Neural cell (in vitro differentiated cells): ENCODE results near the gene ZNF883. TPM values are rescaled to one million over a fixed set of nuclear protein-coding genes. Genes with fewer than 3 reads are reported as not detected.

ENCODE experiments used
- H2AFZ ChIP-seq: fragments of 200-600, 300-800 bp; sonication (generic), shearing (Covaris generic); 2 replicates; pipeline ENCODE4 v1.6.0; 2014; ENCODE audit warnings: low read depth, mild to moderate bottlenecking, antibody characterized with exemption, low read length, moderate library complexity
- H3F3A ChIP-seq: fragments of 200-600 bp; shearing (Covaris generic); 2 replicates; pipeline ENCODE4 v1.6.1; 2016; ENCODE audit warnings: mild to moderate bottlenecking, moderate library complexity, mixed read lengths, antibody characterized with exemption, low read length; ENCODE audit not compliant: insufficient read depth, poor library complexity, severe bottlenecking
- H3K27ac ChIP-seq: fragments of 200-600, 300-800 bp; sonication (generic), shearing (Covaris generic); 2 replicates; pipeline ENCODE4 v1.5.1; 2014; ENCODE audit warnings: mild to moderate bottlenecking, low read length, moderate library complexity
- H3K27me3 ChIP-seq: fragments of 300-800, 200-600 bp; sonication (generic), shearing (Covaris generic); 2 replicates; pipeline ENCODE4 v1.6.0; 2014; ENCODE audit warnings: mild to moderate bottlenecking, low read depth, low read length, moderate library complexity; ENCODE audit not compliant: insufficient read depth
- H3K36me3 ChIP-seq: fragments of 300-800, 200-600 bp; sonication (generic), shearing (Covaris generic); 2 replicates; pipeline ENCODE4 v1.5.1; 2014; ENCODE audit warnings: mild to moderate bottlenecking, antibody characterized with exemption, low read length, moderate library complexity; ENCODE audit not compliant: insufficient read depth
- H3K4me2 ChIP-seq: fragments of 300-800, 200-600 bp; sonication (generic), shearing (Covaris generic); 2 replicates; pipeline ENCODE4 v1.6.0; 2014; ENCODE audit warnings: mild to moderate bottlenecking, low read length
- H3K4me3 ChIP-seq: fragments of 300-800, 200-600 bp; sonication (generic), shearing (Covaris generic); 2 replicates; pipeline ENCODE4 v1.5.1; 2014; ENCODE audit warnings: mild to moderate bottlenecking, low read length, moderate library complexity
- H3K79me2 ChIP-seq: fragments of 200-600 bp; shearing (Covaris generic); replicated peaks from 2 replicates; pipeline ENCODE4 v1.6.0; 2014; ENCODE audit warnings: mild to moderate bottlenecking, low read length, moderate library complexity; ENCODE audit not compliant: insufficient read depth
- H3K9ac ChIP-seq: fragments of 300-800, 200-600 bp; sonication (generic), shearing (Covaris generic); 2 replicates; pipeline ENCODE4 v1.6.1; 2016; ENCODE audit warnings: mild to moderate bottlenecking, low read length, mixed read lengths
- H3K9me2 ChIP-seq: fragments of 200-600 bp; shearing (Covaris generic); 2 replicates; pipeline ENCODE4 v1.6.1; 2016; ENCODE audit warnings: mild to moderate bottlenecking, low read length, mixed read lengths; ENCODE audit not compliant: insufficient read depth
- H3K9me3 ChIP-seq: fragments of 200-600, 300-800 bp; sonication (generic), shearing (Covaris generic); 2 replicates; pipeline ENCODE4 v1.6.1; 2016; ENCODE audit warnings: mild to moderate bottlenecking, mixed run types, low read length, moderate library complexity, mixed read lengths
- H4K20me1 ChIP-seq: fragments of 200-600 bp; shearing (Covaris generic); 2 replicates; pipeline ENCODE4 v1.6.1; 2016; ENCODE audit warnings: mild to moderate bottlenecking, mixed run types; ENCODE audit not compliant: insufficient read depth
- CTCF ChIP-seq: fragments of 450-650 bp; IDR thresholded peaks from 2 replicates; pipeline ENCODE4 v1.5.1; 2014; ENCODE audit warnings: antibody characterized with exemption, mild to moderate bottlenecking, moderate library complexity; ENCODE audit not compliant: poor library complexity, severe bottlenecking
- EP300 ChIP-seq: fragments of 450-650 bp; conservative IDR thresholded peaks from 2 replicates; pipeline ENCODE4 v1.6.1; 2014; ENCODE audit warnings: antibody characterized with exemption, mild to moderate bottlenecking, moderate library complexity; ENCODE audit not compliant: poor library complexity, severe bottlenecking
- EZH2 ChIP-seq: fragments of 200-600, 300-800 bp; shearing (Covaris generic), sonication (generic); IDR thresholded peaks from 2 replicates; pipeline ENCODE4 v1.6.1; 2014; ENCODE audit warnings: antibody characterized with exemption, low read length, borderline replicate concordance, mild to moderate bottlenecking; ENCODE audit not compliant: insufficient read depth, poor library complexity, severe bottlenecking
- MXI1 ChIP-seq: fragments of 450-650 bp; conservative IDR thresholded peaks from 2 replicates; pipeline ENCODE4 v1.6.1; 2014; ENCODE audit warnings: antibody characterized with exemption, mild to moderate bottlenecking; ENCODE audit not compliant: poor library complexity, severe bottlenecking
- POLR2AphosphoS5 ChIP-seq: IDR thresholded peaks from 2 replicates; pipeline ENCODE4 v1.6.1; 2012
- RAD21 ChIP-seq: fragments of 450-650 bp; conservative IDR thresholded peaks from 2 replicates; pipeline ENCODE4 v1.6.1; 2014; ENCODE audit warnings: antibody characterized with exemption, mild to moderate bottlenecking, moderate library complexity
- SMC3 ChIP-seq: fragments of 450-650 bp; conservative IDR thresholded peaks from 2 replicates; pipeline ENCODE4 v1.6.1; 2014; ENCODE audit warnings: antibody characterized with exemption, mild to moderate bottlenecking, moderate library complexity; ENCODE audit not compliant: poor library complexity
- TAF1 ChIP-seq: IDR thresholded peaks from 2 replicates; pipeline ENCODE4 v1.6.1; 2012; ENCODE audit warnings: low read depth
- polyA plus RNA-seq: library from polyadenylated mRNA; depleted of rRNA; stranded (reverse); fragments of >200 nt; gene quantifications from 2 replicates; pipeline ENCODE4 v1.2.3, GENCODE V29; 2014
- TF ChIP-seq, protein P1 (sequence below): IDR thresholded peaks from 2 replicates; pipeline ENCODE4 v1.6.1; 2012; ENCODE audit warnings: borderline replicate concordance

The ZNF883 gene
- polyA plus RNA-seq, 1 donor from 2014 or later: 7.2 TPM

- Histone ChIP-seq H2AFZ (peak within 1 kb of the TSS; percentile 99), H4K20me1 (no peaks in the 10 kb centered on the region), H3K27ac (peak within 1 kb of the TSS; percentile 93), H3K36me3 (peaks cover 11% of the 10 kb centered on the region), H3K9me3 (peaks cover 26% of the 10 kb centered on the region), H3K9me2 (no peaks in the 10 kb centered on the region), H3K4me3 (peak within 1 kb of the TSS; percentile 73), H3F3A (no peaks in the 10 kb centered on the region), H3K79me2 (peaks cover 46% of the 10 kb centered on the region), H3K27me3 (peaks cover 20% of the 10 kb centered on the region), H3K4me2 (peak within 1 kb of the TSS; percentile 63), H3K9ac (peak within 1 kb of the TSS; percentile 97)
- TF ChIP-seq TAF1 (peak; percentile 70), EP300 (peak; percentile 50), MXI1 (peak; percentile 58), CTCF (peak; percentile 29), SMC3 (peak; percentile 24), RAD21 (no peak), POLR2AphosphoS5 (peak; percentile 86), EZH2 (no peak)
- TF ChIP-seq, protein P1, sequence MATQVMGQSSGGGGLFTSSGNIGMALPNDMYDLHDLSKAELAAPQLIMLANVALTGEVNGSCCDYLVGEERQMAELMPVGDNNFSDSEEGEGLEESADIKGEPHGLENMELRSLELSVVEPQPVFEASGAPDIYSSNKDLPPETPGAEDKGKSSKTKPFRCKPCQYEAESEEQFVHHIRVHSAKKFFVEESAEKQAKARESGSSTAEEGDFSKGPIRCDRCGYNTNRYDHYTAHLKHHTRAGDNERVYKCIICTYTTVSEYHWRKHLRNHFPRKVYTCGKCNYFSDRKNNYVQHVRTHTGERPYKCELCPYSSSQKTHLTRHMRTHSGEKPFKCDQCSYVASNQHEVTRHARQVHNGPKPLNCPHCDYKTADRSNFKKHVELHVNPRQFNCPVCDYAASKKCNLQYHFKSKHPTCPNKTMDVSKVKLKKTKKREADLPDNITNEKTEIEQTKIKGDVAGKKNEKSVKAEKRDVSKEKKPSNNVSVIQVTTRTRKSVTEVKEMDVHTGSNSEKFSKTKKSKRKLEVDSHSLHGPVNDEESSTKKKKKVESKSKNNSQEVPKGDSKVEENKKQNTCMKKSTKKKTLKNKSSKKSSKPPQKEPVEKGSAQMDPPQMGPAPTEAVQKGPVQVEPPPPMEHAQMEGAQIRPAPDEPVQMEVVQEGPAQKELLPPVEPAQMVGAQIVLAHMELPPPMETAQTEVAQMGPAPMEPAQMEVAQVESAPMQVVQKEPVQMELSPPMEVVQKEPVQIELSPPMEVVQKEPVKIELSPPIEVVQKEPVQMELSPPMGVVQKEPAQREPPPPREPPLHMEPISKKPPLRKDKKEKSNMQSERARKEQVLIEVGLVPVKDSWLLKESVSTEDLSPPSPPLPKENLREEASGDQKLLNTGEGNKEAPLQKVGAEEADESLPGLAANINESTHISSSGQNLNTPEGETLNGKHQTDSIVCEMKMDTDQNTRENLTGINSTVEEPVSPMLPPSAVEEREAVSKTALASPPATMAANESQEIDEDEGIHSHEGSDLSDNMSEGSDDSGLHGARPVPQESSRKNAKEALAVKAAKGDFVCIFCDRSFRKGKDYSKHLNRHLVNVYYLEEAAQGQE: peak; percentile 84
These were observed 44.5 kb upstream of the ZNF883 start, which contains the start of gene ZFP37 for GRCh38 chr9:113056191-113057106. ZFP37 (minus strand) TSS chr9:113056724; CDS start chr9:113056688, 36 bp downstream.

DNA sequence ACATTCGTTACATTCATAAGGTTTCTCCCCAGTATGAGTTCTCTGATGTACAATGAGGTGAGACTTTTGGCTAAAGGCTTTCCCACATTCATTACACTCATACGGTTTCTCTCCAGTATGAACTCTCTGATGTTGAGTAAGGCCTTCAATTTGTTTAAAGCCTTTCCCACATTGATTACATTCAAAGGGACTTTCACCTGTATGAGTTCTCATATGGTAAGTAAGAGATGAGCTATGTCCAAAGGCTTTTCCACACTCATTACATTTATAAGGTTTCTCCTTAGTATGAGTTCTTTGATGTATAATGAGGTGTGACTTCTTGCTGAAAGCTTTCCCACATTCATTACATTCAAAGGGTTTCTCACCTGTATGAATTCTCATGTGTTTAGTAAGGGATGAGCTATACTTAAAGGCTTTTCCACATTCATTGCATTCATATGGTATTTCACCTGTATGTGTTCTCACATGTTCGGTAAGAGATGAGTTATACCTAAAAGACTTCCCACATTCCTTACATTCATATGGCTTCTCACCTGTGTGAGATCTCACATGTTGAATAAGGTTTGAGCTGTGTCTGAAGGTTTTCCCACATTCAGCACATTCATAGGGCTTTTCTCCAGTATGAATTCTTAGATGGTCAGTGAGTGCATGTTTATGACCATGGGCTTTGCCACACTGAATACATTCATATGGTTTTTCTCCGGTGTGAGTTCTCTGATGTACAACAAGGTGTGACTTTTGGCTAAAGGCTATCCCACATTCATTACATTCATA lies 31.1 kb upstream of the ZNF883 start:
- Histone ChIP-seq H3K27me3 (no peaks in the 10 kb centered on the region), H2AFZ (no peak overlapping the region), H4K20me1 (no peaks in the 10 kb centered on the region), H3K27ac (no peak overlapping the region), H3K4me3 (no peak overlapping the region), H3K9me2 (no peaks in the 10 kb centered on the region), H3K9me3 (peaks cover 65% of the 10 kb centered on the region), H3K36me3 (peaks cover 64% of the 10 kb centered on the region), H3F3A (no peaks in the 10 kb centered on the region), H3K9ac (no peak overlapping the region), H3K79me2 (no peaks in the 10 kb centered on the region), H3K4me2 (no peak overlapping the region)
- TF ChIP-seq MXI1: no peak
- TF ChIP-seq EZH2: no peak
- TF ChIP-seq RAD21: no peak
